Spleen (tissue), 3 donors: ENCODE results near the gene RASA3.

ENCODE experiments used
- POLR2A ChIP-seq, 3 donors: fragments of 450-650 bp; IDR thresholded peaks; one replicate each; pipeline ENCODE4 v1.5.1; 2017; ENCODE audit warnings: antibody characterized with exemption in 3 of 3, mild to moderate bottlenecking in 1 of 3
- POLR2AphosphoS5 ChIP-seq, 3 donors: sonication (generic); formaldehyde crosslinking; IDR thresholded peaks; one replicate each; pipeline ENCODE4 v1.5.1; 2017; ENCODE audit warnings: antibody characterized with exemption in 3 of 3

DNA sequence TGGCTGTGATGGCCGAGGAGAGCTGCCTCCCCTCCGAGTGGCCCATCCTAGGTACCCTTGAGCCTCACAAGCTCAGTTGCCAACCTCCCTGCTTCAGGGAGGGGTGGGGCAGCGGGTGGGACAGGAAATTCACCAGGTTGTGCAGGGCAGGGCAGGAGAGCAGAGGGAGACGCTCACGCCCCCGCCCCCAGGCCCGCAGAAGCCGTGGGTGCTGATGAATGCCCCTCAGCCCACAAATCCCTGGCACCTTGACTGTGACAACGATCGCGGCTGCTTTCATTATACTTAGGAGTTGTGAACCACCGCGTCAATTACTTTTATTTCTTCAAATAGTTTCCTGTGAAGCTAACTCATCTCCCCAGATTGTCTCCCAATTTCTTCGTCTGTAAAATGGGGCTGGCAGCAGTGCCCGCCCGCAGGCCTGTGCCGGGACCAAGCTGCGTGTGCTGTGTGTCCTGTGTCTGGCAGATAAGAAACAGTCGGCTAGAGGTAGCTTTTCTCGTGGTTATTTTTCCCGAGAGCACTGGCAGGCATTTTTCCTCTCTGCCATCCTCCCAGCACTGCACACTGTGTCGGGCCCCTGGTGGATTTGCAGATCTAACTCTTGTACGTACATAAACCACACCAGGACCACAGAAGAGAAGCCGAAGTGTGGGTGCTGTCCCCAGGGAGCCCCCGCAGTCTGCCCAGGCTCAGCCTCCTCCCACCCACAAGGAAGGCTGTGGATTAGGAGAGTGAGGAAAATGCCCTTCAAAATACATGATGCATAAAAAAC, 7.9 kb upstream of the RASA3 start:
- TF ChIP-seq POLR2A (IDR thresholded peaks at IDR 0.05) (no peak), POLR2AphosphoS5 (IDR thresholded peaks at IDR 0.05) (peak; percentile 27 to 48 (median 33))
